Activated T-cell treated with anti-CD3 and anti-CD28 coated beads, Interleukin-2, amount 50 U/mL, for 24 hours (primary cell): ENCODE data around the gene MLYCD.

Source experiments
- DNase-seq: peaks from one replicate; pipeline ENCODE4 v3.0.0-alpha.2; 2020
- H3K27ac Mint-ChIP-seq: 2 replicates; pipeline ENCODE4 v1.8.0; 2020; ENCODE audit warnings: mild to moderate bottlenecking, mixed read lengths
- H3K27me3 Mint-ChIP-seq: 2 replicates; pipeline ENCODE4 v1.8.0; 2020; ENCODE audit warnings: mixed read lengths
- H3K36me3 Mint-ChIP-seq: 2 replicates; pipeline ENCODE4 v1.8.0; 2020; ENCODE audit warnings: low read depth, mixed read lengths
- H3K4me1 Mint-ChIP-seq: 2 replicates; pipeline ENCODE4 v1.8.0; 2020; ENCODE audit warnings: low read depth, mixed read lengths
- H3K4me3 Mint-ChIP-seq: 2 replicates; pipeline ENCODE4 v1.8.0; 2020; ENCODE audit warnings: mild to moderate bottlenecking, moderate library complexity, mixed read lengths
- H3K9me3 Mint-ChIP-seq: 2 replicates; pipeline ENCODE4 v1.8.0; 2020; ENCODE audit warnings: mixed read lengths

Gene MLYCD

GRCh38 chr16:83969771-83970429 lies 71.0 kb downstream of the MLYCD start:
- Mint-ChIP-seq H3K9me3 (no peaks in the 10 kb centered on the region), H3K36me3 (no peaks in the 10 kb centered on the region), H3K4me1 (peaks cover 4% of the 10 kb centered on the region), H3K4me3 (no peak overlapping the region), H3K27me3 (peaks cover 35% of the 10 kb centered on the region), H3K27ac (no peak overlapping the region)
- no peak for DNase-seq

DNA sequence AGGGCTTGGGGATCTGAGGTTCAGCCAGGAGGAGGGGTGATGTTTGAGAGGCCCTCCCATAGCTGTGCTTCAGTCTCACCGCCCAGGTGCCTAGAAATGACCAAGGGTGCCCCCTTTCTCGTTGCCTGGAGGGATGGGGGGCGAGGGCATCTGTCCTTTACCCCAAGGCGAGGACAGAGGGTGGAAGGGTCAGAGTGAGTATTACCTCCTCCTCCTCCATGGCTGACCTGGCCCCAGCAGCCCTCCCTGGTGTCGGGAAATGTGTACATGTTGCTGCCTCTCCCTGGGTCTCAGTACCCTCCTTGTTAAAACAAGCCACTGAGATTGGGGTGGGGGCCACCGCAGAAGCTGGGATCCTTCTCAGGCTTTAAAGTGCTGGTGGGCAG lies 71.5 kb downstream of the MLYCD start:
- H3K27me3 Mint-ChIP-seq, result peaks cover 35% of the 10 kb centered on the region
- H3K36me3 Mint-ChIP-seq, result no peaks in the 10 kb centered on the region
- DNase-seq, result no peak
- H3K27ac Mint-ChIP-seq, result no peak overlapping the region
- peaks cover 4% of the 10 kb centered on the region for H3K4me1 Mint-ChIP-seq
- H3K4me3 Mint-ChIP-seq, result no peak overlapping the region
- no peaks in the 10 kb centered on the region for H3K9me3 Mint-ChIP-seq

DNA sequence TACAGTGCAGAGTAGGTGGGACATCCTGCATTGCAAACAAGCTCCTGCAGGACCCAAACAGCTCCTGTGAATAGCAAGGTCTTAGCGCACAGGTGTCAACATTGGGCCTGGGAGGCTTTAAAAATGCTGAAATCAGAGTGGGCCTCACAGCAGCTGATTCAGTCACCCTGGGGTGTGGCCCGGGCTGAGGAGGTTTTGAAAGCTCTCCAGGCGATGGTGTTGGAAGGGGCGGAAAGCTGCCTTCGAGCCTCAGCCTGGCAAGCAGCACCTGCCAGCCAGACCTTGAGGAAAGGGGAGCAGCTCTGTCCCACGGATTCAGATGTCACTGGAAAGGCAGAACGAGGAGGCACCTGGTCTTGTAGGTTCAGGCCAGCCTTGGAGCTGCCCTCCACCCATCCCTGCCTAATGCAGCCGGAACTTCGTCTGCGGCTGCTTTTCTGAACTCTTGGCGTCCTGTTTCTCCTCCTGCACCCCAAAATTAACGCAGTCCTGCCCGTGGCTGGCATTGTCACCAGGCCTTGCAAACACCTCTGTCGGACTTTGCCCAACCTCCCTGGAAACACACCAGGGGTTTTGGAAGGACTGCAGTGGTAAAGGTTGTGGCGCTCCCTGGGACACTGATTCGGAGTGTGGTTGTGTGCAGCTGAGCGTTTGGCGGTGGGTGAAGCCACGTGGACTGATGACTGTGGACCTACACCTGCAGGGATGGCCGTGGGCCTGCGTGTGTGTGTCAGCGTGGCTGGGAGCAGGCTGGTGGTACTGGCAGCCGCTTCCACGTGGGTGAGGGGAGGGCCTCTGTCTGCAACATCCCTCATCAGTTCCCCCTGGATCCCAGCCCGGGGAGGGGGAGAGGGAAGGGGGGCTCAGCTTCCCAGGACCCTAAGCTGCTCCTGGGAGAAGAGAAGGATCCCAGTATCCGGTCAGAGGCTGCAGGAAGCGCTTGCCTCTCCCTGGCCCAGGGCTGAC lies 72.5 kb downstream of the MLYCD start:
- H3K9me3 Mint-ChIP-seq, result no peaks in the 10 kb centered on the region
- H3K4me1 Mint-ChIP-seq, result peaks cover 4% of the 10 kb centered on the region
- no peak overlapping the region for H3K4me3 Mint-ChIP-seq
- H3K27ac Mint-ChIP-seq, result no peak overlapping the region
- DNase-seq, result no peak
- no peaks in the 10 kb centered on the region for H3K36me3 Mint-ChIP-seq
- H3K27me3 Mint-ChIP-seq, result peaks cover 37% of the 10 kb centered on the region

GRCh38 chr16:83972256-83973008 lies 73.5 kb downstream of the MLYCD start:
- H3K27ac Mint-ChIP-seq, result no peak overlapping the region
- peaks cover 4% of the 10 kb centered on the region for H3K4me1 Mint-ChIP-seq
- no peak overlapping the region for H3K4me3 Mint-ChIP-seq
- no peaks in the 10 kb centered on the region for H3K9me3 Mint-ChIP-seq
- H3K27me3 Mint-ChIP-seq, result peaks cover 36% of the 10 kb centered on the region
- no peaks in the 10 kb centered on the region for H3K36me3 Mint-ChIP-seq
- no peak for DNase-seq

DNA sequence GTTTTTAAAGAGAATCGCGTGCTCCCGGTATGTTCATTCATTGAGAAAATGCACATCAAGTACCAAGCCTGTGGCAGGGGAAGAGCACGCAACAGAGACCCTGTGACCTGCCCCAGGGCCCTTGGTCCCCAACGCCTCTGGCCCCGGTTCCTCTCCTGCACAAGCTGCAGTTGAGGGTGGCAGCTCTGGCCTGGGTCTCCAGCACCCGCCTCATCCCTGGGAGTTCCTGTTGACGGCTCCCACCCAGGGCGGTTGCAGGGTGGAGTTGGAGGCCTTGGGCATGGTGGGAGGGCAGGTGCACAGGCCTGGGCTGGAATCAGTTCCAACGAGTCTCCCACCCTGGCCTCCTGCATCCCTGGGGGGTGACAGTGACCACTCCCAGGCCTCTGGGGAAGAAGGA lies 74.2 kb downstream of the MLYCD start:
- Mint-ChIP-seq H3K4me3 (no peak overlapping the region), H3K27ac (no peak overlapping the region), H3K4me1 (peaks cover 3% of the 10 kb centered on the region), H3K36me3 (no peaks in the 10 kb centered on the region), H3K27me3 (peaks cover 33% of the 10 kb centered on the region), H3K9me3 (peaks cover 3% of the 10 kb centered on the region)
- DNase-seq, result no peak

GRCh38 chr16:83973581-83974385 lies 74.9 kb downstream of the MLYCD start:
- no peak overlapping the region for H3K27ac Mint-ChIP-seq
- H3K27me3 Mint-ChIP-seq, result peaks cover 33% of the 10 kb centered on the region
- H3K4me1 Mint-ChIP-seq, result peaks cover 3% of the 10 kb centered on the region
- no peaks in the 10 kb centered on the region for H3K36me3 Mint-ChIP-seq
- no peak for DNase-seq
- peaks cover 9% of the 10 kb centered on the region for H3K9me3 Mint-ChIP-seq
- H3K4me3 Mint-ChIP-seq, result no peak overlapping the region

DNA sequence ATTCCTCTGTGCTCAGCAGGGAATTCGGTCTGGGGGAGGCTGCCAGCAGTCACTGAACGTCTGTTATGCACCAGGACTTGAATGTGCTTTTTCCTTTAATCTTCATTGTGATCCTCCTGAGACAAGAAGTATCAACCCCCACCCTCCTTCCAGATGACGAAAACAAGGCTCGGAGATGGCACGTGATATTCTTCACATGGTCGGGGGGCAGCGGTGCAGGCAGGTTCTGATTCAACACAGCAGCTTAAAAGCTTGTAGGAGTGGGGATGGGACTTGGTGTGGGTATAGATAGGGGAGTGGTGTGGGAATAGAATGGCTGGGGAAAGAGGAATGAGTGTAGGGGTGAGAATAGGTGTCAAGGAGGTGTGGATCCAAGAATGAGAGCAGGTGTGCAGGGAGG lies 75.6 kb downstream of the MLYCD start:
- no peak for DNase-seq
- H3K36me3 Mint-ChIP-seq, result no peaks in the 10 kb centered on the region
- H3K27me3 Mint-ChIP-seq, result peaks cover 28% of the 10 kb centered on the region
- no peaks in the 10 kb centered on the region for H3K4me1 Mint-ChIP-seq
- no peak overlapping the region for H3K4me3 Mint-ChIP-seq
- H3K9me3 Mint-ChIP-seq, result peaks cover 12% of the 10 kb centered on the region
- no peak overlapping the region for H3K27ac Mint-ChIP-seq

DNA sequence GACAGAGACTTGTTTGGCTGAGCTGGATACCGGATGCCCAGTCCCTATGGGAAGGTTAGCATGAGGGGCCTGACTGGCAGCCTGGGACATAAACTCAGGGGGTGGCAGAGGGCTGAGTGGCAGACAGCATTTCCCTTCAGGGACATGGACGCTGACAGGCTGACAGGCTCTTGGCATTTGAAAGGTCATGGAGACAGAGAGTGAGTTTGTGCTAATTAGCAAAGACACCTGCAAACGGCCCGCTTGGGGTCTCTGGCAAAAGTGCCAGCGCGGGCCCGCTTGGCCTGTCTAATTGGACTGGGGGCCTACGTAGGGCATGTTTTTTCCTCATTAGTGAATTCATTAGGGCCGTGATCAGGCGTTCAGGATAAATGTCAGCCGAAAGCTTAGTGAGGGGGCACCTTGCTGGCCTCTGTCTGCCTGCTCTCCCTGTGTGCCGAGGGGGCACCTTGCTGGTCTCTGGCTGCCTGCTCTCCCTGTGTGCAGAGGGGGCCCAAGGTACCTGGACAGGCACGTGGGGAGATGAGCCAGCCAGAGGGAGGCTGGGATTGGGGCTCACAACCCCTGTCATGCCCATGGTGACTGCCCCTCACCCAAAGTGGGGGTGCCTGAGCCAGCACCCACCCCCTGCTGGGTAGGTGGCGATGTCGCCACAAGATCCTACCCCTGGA lies 76.8 kb downstream of the MLYCD start:
- Mint-ChIP-seq H3K9me3 (peaks cover 12% of the 10 kb centered on the region), H3K27me3 (peaks cover 16% of the 10 kb centered on the region), H3K36me3 (no peaks in the 10 kb centered on the region), H3K4me3 (no peak overlapping the region), H3K27ac (no peak overlapping the region), H3K4me1 (no peaks in the 10 kb centered on the region)
- no peak for DNase-seq
